Heart left ventricle (tissue), 16 donors: ENCODE results near the gene RECK. TPM values are rescaled to one million over a fixed set of nuclear protein-coding genes. Genes with fewer than 3 reads are reported as not detected.

Experiments
- ATAC-seq, 4 donors: fragments of 200-7000 bp; cut with Tn5 transposase; one replicate each; pipeline ENCODE4 v1.9.1; 2020 to 2022; ENCODE audit warnings: moderate library complexity in 4 of 4, mild to moderate bottlenecking in 3 of 4, moderate number of reproducible peaks in 1 of 4
- DNase-seq, 5 donors: peaks; one replicate each; pipeline ENCODE4 v3.0.0-alpha.2; 2020
- H3K27ac ChIP-seq, 12 donors: fragments of 200-600 bp; sonication (generic) in 4 of 12; one replicate each; pipeline versions ENCODE4 v1.5.0 to v1.8.0; 2016 to 2022; ENCODE audit warnings: mild to moderate bottlenecking in 2 of 12
- H3K27me3 ChIP-seq, 9 donors: fragments of 200-600 bp; sonication (generic) in 2 of 9; one replicate each; pipeline versions ENCODE4 v1.5.1 to v1.8.0; 2016 to 2022; ENCODE audit warnings: mild to moderate bottlenecking in 3 of 9
- H3K36me3 ChIP-seq, 9 donors: fragments of 200-600 bp; sonication (generic) in 2 of 9; one replicate each; pipeline versions ENCODE4 v1.5.0 to v1.8.0; 2018 to 2022; ENCODE audit warnings: mild to moderate bottlenecking in 2 of 9
- H3K4me1 ChIP-seq, 12 donors: fragments of 200-600 bp; sonication (generic) in 4 of 12; one replicate each; pipeline versions ENCODE4 v1.5.0 to v1.8.0; 2016 to 2022; ENCODE audit warnings: mild to moderate bottlenecking in 3 of 12
- H3K4me3 ChIP-seq, 12 donors: fragments of 200-600 bp; sonication (generic) in 4 of 12; one replicate each; pipeline versions ENCODE4 v1.5.0 to v1.8.0; 2017 to 2022; ENCODE audit warnings: mild to moderate bottlenecking in 9 of 12, moderate library complexity in 4 of 12
- H3K9me3 ChIP-seq, 12 donors: fragments of 200-600 bp; sonication (generic) in 4 of 12; one replicate each; pipeline versions ENCODE4 v1.5.0 to v1.8.0; 2016 to 2022; ENCODE audit warnings: mild to moderate bottlenecking in 1 of 12
- POLR2A ChIP-seq, 2 donors: fragments of 450-650 bp; IDR thresholded peaks; one replicate each; pipeline ENCODE4 v1.6.1; 2017; ENCODE audit warnings: antibody characterized with exemption in 2 of 2, mild to moderate bottlenecking in 2 of 2, moderate library complexity in 2 of 2
- WGBS, 4 donors: extraction: QIAGEN DNeasy Blood & Tissue Kit in 2 of 4; methylation state at CpG; one replicate each; pipeline versions ENCODE4 v1.1.5 to v1.1.7; 2013 to 2018; 5-methylcytosine and 5-hydroxymethylcytosine counted together
- intact Hi-C, 10 donors: fragments of 100-400 bp; cut with DNase I; formaldehyde crosslinking; loops; one replicate each; pipeline versions ENCODE4 v1.11.1 to v1.14.2; 2022
- polyA plus RNA-seq, 2 donors: library from polyadenylated mRNA; stranded (reverse); fragments of 200-250 nt; gene quantifications; one replicate each; pipeline ENCODE4 v1.2.3, GENCODE V29; 2013
- total RNA-seq, 9 donors: library from RNA; depleted of rRNA in 2 of 9; stranded (reverse); fragments of >200 nt in 2 of 9; fragmentation: NEBNext Ultra II Directional in 3 of 9; extraction: Animal tissue kit (Norgen Biotek cat#: 25700) in 3 of 9; gene quantifications; one replicate each; pipeline versions ENCODE4 v1.1.0 to v1.2.4, GENCODE V29; 2016 to 2023
- TF ChIP-seq, protein P1 (sequence below), 12 donors: fragments of 200-600 bp; sonication (generic) in 4 of 12; IDR thresholded peaks; one replicate each; pipeline versions ENCODE4 v1.5.0 to v1.8.0; 2018 to 2022; ENCODE audit warnings: antibody characterized with exemption in 12 of 12, mild to moderate bottlenecking in 5 of 12
- donor health status: ischemic (EF 13 %, LVEDD 7.1; RV severe dilation, severe dysfunction).
- donor health status: healthy with polysubstance abuse.
- donor health status: DM: no; HTN: yes; CAD: no.
- donor health status: DM: no; HTN: no; CAD: no.
- donor health status: ischemic (EF 25% LVEDD 6.9; RV normal size, moderate dysfunction).
- donor health status: ischemic (EF 25% LVEDD 5.7; RV mildly dilated, moderate dysfunction).
- donor health status: healthy.
- donor health status: DM: yes; HTN: yes; CAD: no.
- donor health status: ischemic (EF 35%, LVEDD 5.7; RV mildly dilated, moderate dysfunction).
- donor health status: nonischemic (EF 11% LVEDD 7.7; RV severe dilation, severe dysfunction).
- donor health status: DM: yes; HTN: yes; CAD: no.
- donor health status: PGD.
- donor health status: ischemic (EF 29% LVEDD 5.4; RV normal size, mild dysfunction).
- donor health status: nonischemic (EF 23%, LVEDD 6.1; RV moderate dilation, normal function).

The RECK gene
- total and polyA plus RNA-seq, 11 donors: 2.5 to 10.2 (median 4.9) TPM

DNA sequence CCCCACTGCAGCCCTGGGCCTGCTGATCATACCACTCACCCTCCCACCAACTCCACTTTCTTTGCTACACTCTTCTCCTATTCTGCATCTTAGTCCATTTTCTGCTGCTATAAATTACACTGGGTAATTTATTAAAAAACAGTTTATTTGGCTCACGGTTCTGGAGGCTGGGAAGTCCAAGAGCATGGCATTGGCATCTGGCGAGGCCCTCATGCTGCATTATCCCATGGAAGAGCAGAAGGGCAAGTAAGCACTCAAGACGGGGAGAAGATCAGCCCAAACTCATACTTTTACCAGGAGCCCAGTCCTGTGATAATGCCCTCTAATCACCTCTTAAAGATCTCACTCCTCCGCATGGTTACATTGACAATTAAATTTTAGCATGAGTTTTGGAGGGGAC lies 109.3 kb downstream of the RECK start:
- H3K9me3 ChIP-seq: peaks cover 0 to 6% (median 0%) of the 10 kb centered on the region in 12 donors
- H3K4me1 ChIP-seq: peaks cover 0 to 100% (median 34%) of the 10 kb centered on the region in 12 donors
- ATAC-seq (no peak), DNase-seq (no peak)
- no peaks in the 10 kb centered on the region for H3K27me3 ChIP-seq
- peaks cover 0 to 24% (median 0%) of the 10 kb centered on the region in 9 donors for H3K36me3 ChIP-seq
- TF ChIP-seq, protein P1, sequence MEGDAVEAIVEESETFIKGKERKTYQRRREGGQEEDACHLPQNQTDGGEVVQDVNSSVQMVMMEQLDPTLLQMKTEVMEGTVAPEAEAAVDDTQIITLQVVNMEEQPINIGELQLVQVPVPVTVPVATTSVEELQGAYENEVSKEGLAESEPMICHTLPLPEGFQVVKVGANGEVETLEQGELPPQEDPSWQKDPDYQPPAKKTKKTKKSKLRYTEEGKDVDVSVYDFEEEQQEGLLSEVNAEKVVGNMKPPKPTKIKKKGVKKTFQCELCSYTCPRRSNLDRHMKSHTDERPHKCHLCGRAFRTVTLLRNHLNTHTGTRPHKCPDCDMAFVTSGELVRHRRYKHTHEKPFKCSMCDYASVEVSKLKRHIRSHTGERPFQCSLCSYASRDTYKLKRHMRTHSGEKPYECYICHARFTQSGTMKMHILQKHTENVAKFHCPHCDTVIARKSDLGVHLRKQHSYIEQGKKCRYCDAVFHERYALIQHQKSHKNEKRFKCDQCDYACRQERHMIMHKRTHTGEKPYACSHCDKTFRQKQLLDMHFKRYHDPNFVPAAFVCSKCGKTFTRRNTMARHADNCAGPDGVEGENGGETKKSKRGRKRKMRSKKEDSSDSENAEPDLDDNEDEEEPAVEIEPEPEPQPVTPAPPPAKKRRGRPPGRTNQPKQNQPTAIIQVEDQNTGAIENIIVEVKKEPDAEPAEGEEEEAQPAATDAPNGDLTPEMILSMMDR (IDR thresholded peaks at IDR 0.05): no peak
- no peak for TF ChIP-seq POLR2A (IDR thresholded peaks at IDR 0.05)
- intact Hi-C loops: no loop called here
- 95 to 97% (median 97%) methylated on average over 4 of the region's 4 CpGs for WGBS, 4 donors
- H3K27ac ChIP-seq: no peak overlapping the region
- no peak overlapping the region for H3K4me3 ChIP-seq

- no peak overlapping the region for H3K4me3 ChIP-seq
- TF ChIP-seq, protein P1 (IDR thresholded peaks at IDR 0.05): no peak
- no peak for TF ChIP-seq POLR2A (IDR thresholded peaks at IDR 0.05)
- ATAC-seq (no peak), DNase-seq (peak in 1 of 5 donors; percentile 10)
- H3K27ac ChIP-seq: peak overlapping the region in 1 of 12 donors; percentile 84
- peaks cover 0 to 26% (median 0%) of the 10 kb centered on the region in 9 donors for H3K36me3 ChIP-seq
- H3K9me3 ChIP-seq: peaks cover 0 to 6% (median 0%) of the 10 kb centered on the region in 12 donors
- H3K4me1 ChIP-seq: peaks cover 0 to 100% (median 36%) of the 10 kb centered on the region in 12 donors
- intact Hi-C loops: no loop called here
- H3K27me3 ChIP-seq: no peaks in the 10 kb centered on the region
- 95 to 98% (median 96%) methylated on average over 7 to 10 of the region's 10 CpGs for WGBS, 4 donors
Measured at GRCh38 chr9:36146651-36147050, 109.9 kb downstream of the RECK start.

GRCh38 chr9:36147441-36148175 lies 110.9 kb downstream of the RECK start:
- 92 to 95% (median 93%) methylated on average over 10 to 14 of the region's 14 CpGs for WGBS, 4 donors

More at GRCh38 chr9:36147441-36148175, 110.9 kb downstream of the RECK start:
- peaks cover 0 to 6% (median 0%) of the 10 kb centered on the region in 12 donors for H3K9me3 ChIP-seq
- no peaks in the 10 kb centered on the region for H3K27me3 ChIP-seq
- H3K27ac ChIP-seq: peak overlapping the region in 6 of 12 donors; percentile 22 to 93 (median 72)
- no peak for ATAC-seq
- DNase-seq: peak in 1 of 5 donors; percentile 21
- peaks cover 0 to 100% (median 34%) of the 10 kb centered on the region in 12 donors for H3K4me1 ChIP-seq
- no peak for TF ChIP-seq POLR2A (IDR thresholded peaks at IDR 0.05)
- TF ChIP-seq, protein P1 (IDR thresholded peaks at IDR 0.05): no peak
- intact Hi-C loops: no loop called here
- peaks cover 0 to 26% (median 0%) of the 10 kb centered on the region in 9 donors for H3K36me3 ChIP-seq
- no peak overlapping the region for H3K4me3 ChIP-seq
